GM18502 (cell line): Measurements from ENCODE around the gene FRY.

Experiments
- ATAC-seq: cut with Tn5 transposase; IDR thresholded peaks from one replicate; pipeline ENCODE4 v1.9.1; 2021; ENCODE audit warnings: mild to moderate bottlenecking; ENCODE audit not compliant: unreplicated experiment, poor library complexity

Gene FRY

GRCh38 chr13:32206097-32206740 lies 174.6 kb downstream of the FRY start:
- no peak for ATAC-seq

DNA sequence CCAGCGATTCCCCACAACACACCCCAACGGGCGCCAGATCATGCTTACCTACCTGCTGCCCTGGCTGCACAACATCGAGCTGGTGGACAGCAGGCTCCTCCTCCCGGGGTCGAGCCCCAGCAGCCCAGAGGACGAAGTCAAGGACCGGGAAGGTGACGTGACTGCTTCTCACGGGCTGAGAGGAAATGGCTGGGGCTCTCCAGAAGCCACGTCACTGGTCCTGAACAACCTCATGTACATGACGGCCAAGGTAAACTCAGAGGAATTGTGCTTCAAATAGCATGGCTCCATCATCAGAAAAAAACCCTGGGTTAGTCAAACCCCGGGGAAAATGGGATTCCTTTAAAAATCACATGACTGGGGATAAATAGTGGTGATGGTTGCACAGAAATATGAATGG lies 177.3 kb downstream of the FRY start:
- ATAC-seq, result no peak

DNA sequence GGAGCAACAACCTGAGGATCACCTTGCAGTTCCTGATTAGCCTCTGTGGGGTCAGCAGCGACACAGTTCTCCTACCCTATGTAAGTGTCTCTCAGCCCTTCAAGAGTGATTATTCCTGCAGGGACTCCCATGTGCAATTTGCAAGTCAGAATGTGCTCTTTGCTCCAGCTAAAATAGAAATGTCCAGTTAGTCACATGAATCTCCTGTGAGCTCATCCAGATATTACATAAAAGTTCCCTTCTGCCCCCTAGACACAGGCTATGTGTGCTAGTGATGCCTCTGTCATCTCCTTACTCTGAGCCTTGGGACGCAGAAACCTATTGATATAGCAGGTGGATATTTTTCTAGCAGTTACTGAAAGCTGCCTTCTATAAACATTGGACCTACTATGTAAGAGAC lies 178.1 kb downstream of the FRY start:
- no peak for ATAC-seq

- ATAC-seq, result no peak
Observed at GRCh38 chr13:32210101-32210500, 178.5 kb downstream of the FRY start.

DNA sequence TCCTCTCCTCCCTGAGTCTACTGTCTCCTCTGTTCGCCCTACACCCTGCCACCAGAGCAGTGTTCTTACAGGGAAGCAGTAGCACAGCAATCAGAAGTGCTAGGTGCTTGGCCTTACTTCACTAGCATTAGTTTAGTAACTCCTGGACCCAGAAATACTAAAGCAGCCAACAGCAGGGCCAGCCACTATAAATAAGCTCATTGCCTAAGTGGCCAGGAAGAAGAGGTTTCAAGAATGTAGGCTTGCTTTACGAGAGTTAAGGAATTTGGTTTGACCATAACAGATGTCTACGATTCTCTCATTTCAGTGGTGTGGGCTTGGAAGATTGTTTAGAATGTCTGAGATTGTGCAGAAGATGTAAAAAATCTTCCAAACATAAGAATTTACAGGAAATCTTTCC lies 180.2 kb downstream of the FRY start:
- no peak for ATAC-seq

DNA sequence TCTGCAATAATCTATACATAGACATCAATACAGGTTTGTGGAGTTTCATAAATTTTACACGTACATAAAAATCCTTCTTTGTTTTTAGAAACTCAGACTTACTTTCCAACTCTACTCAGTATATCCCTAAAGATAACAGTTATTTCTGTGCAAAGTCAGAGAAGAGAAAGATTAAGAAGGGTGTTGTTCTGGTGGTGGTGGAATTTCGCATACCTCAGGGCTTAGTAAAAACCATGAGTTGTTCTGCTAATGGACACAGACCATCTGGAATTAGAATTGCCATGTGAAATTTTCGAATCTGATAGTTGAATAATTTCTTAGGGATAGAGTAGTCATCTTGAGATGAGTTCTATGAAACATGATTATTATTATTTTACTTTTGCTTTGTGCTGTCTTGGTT lies 180.8 kb downstream of the FRY start:
- ATAC-seq, result no peak

DNA sequence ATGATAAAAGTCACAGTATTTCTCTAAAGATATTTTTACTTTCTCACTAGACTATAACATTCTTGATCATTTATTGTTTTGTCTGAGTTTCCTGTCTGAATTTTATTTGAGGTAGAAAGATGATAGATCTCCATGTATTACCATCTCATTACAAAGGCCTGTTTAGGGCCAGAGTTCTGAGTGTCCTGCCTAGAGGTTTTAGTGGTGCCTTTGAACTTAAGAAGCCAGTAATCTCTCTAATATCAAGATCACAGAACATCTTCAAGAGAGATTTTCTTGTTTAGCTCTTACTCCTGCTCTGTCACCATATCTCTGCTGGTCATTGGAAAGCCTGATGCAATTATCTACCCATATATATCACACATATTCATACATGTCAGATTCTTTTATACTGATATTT lies 182.1 kb downstream of the FRY start:
- ATAC-seq, result no peak

DNA sequence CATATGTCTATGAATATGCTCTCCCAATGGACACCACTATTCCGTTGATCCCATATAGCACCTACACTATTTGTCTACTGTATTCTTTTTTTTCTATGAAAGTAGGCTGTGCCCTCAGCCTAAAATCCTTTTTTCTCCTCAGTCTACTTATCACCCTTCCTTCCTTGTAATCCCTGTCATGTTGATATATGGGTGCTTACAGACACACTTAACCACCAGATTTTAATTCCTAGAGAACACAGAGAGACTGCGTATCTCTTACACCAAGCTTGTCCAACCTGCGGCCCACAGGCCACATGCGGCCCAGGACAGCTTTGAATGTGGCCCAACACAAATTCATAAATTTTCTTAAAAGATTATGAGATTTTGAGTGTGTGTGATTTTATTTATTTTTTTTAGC lies 182.5 kb downstream of the FRY start:
- no peak for ATAC-seq

DNA sequence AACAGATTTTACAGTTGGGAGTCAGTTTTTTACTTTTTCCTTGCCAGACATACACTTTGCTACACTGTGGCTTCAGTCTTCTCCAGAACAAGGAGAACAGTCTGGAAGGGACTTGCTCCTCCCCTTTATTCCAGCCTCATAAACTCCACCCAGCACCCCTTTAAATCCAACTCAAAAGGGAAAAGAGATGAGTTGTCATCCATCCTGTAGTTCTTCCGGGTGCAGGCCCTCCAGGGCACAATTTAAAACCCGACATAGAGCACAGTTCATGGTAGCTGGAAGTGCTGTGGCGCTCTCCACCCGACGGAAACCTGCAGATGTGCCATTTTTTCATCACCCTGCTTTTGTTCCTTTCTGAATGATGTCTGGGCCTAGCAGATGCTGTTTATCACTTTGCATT lies 184.7 kb downstream of the FRY start:
- no peak for ATAC-seq

DNA sequence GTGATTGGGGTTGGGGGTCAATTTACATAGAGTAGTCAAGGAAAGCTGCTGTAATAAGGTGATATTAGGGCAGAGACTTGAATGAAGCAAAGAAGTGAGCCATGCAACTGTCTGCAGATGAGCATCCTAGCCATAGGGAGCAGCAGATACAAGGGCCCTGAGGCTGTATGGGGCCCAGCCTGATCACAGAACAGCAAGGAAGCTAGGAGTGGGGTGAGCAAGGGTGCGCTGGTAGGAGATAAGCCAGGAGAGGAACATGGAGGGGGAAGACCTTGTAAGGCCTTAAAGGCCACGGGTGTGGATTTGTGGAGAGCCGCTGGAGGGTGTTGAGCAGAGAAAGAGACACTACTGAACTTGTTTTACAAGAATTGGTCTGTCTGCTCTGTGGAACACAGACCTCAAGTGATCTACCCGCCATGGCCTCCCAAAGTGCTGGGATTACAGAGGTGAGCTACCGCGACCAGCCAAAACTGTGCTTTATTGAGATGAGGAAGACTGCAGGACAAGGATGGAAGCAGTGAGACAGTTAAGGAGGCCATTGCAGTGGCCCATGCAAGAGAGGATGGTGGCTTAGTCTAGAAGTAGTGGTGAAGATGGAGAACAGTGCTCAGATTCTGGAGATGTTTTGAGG lies 190.6 kb downstream of the FRY start:
- ATAC-seq, result no peak

- ATAC-seq, result no peak
Observed at GRCh38 chr13:32224916-32225315, 193.3 kb downstream of the FRY start.

- ATAC-seq, result no peak
Observed at GRCh38 chr13:32225481-32225931, 193.9 kb downstream of the FRY start.

DNA sequence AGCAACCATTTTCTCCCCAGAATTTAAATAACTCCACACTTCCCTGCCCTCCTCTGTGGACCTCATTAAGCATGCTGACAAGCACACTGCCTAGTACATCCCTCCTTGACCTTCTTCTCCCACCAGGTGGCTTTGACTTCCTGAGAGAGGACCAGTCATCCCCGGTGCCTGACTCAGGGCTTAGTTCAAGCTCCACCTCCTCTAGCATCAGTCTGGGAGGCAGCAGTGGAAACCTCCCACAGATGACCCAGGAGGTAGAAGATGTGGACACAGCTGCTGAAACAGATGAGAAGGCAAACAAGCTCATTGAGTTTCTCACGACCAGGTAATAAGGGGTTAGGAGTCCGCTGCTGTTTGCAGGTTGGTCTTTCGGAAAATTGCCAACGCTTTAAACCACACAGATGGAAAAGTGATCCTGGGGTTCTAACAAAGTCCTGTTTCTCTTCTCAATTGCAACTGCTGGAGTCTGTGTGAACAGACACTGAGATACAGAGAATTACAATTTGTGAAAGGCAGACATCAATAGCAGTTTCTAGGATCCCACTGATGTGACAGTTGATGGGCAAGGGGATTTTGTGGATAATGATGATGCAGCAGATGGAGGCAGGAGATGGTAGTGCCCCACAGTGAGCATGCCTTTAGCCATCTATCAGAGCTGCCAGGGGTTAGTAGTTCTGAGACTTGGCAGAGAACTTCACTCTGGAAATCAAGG lies 196.9 kb downstream of the FRY start:
- no peak for ATAC-seq

- no peak for ATAC-seq
Observed at GRCh38 chr13:32229443-32229842, 197.9 kb downstream of the FRY start.

DNA sequence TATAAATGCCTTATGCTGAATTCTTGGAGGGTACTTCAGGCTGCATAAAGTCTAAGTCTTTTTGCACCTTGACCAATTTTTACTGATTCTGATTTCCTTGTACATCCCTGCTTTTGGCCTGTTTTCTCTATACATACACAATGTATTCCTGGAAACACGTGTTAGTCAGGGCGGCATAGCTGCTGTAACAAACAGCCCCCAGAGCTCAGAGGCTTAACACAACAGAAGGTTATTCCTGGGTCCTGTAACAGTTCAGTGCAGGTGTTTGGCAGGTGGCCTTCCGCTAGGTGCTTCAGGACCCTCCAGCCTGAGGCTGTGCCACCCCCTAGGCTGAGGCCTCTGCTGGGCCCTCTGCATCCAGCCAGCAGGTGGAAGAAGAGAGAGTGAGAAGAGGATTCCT lies 200.7 kb downstream of the FRY start:
- no peak for ATAC-seq

DNA sequence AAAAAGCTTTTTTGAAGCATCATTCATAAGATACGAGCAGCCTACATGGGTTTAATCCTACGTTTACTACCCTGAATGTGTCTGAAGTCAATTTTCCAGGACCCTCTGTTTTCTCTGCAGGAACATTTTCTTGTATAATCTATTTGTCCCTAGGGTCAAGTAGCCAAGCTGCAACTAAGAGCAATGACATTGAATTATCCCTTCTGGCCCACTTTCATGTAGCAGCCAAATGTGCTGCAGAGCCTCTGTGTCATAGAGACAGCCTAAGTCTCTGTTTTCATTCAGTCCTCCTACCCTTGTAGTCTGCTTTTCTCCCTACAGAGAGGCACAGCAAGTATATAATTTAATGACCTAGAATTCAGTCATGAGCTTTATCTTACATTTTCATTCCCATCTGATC lies 201.5 kb downstream of the FRY start:
- ATAC-seq, result no peak

DNA sequence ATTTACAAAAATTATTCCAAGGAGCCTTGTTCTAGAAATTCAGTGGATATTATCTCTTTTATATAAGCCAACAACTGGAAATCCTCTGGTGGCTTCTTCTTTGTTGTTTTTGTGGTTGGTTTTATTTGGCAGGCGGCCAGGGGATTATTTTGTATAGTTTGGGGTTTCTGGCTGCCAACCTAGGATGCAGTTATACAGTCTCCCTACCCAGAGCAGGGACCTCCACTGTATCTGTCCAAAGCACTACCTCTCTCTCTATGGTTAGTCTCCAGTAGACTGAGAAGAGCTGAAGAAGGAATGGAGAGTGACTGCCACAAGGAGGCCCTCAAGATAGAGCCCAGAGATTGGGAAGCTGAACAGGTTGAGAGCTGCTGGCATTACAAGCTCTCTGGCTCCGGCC lies 203.3 kb downstream of the FRY start:
- ATAC-seq, result no peak

DNA sequence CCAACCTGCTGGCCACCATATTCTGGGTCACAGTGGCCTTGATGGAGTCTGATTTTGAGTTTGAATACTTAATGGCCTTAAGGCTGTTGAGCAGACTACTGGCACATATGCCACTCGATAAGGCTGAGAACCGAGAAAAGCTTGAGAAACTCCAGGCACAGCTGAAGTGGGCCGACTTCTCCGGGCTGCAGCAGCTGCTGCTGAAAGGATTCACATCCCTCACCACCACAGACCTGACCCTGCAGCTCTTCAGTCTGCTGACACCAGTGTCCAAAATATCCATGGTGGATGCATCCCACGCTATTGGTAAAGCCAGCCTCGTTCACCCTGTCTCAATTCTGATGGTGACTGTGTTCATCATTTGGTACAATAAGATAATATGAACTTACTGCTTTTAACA lies 206.1 kb downstream of the FRY start:
- ATAC-seq, result no peak

DNA sequence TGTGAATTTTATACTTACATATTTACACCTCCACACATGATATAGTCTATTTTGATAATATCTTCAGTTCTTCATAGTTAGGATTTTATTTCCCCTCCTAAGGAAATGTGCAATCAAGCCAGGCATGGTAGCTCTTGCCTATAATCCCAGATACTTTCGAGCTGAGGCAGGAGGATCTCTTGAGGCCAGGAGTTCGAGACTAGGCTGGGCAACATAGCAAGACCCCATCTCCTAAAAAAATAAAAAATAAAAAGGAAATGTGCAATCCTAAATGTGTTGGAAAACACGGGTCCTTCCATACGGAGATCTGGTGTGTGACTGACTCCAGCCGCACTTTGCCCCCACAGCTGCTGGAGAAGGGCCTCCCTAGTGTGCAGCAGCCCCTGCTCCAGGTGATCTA lies 212.1 kb downstream of the FRY start:
- ATAC-seq, result no peak

DNA sequence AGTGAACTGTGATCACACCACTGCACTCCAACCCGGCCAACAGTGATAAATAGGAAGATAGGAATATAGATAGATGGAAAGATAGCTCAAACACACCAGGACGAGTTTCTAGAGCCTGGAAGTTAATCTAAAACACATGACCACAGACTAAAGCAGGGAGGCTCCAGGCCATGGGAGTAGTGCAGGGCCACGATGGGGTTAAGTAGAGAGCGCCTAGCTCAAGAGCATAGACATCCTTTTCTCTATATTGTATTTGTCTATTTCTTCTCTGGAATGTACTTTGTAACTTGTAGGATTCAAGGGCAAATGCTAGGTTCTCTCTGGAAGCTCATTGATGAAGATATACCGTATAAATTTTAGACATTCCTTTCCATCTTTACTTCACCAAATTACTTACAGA lies 214.0 kb downstream of the FRY start:
- ATAC-seq, result no peak

DNA sequence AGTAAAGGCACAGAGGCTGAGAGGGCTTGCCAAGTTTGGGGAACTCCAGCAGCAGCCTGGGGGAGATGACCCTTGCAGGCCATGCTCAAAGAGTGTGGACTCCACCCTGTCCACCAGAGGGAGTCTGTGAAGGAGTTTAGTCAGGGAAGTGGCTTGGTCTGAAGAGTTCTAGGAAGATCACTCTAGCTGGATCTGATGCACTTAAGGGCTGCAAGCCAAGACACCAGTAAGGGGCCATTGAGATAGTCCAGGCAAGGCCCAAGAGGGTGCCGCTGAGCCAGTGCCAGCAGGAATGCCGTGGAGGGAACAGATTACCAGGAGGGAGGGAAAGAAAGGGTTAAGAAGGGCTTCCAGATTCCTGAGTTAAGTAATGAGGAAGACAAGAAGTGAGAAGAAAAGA lies 214.9 kb downstream of the FRY start:
- peak; percentile 82 for ATAC-seq

- peak; percentile 40 for ATAC-seq
Observed at GRCh38 chr13:32247887-32248286, 216.3 kb downstream of the FRY start.
